HepG2 (cell line): ENCODE results near the gene HOPX. TPM values are rescaled to one million over a fixed set of nuclear protein-coding genes. Genes with fewer than 3 reads are reported as not detected.

ENCODE experiments used
- ATAC-seq: fragments of 200-7000 bp; cut with Tn5 transposase; 3 replicates; pipeline ENCODE4 v1.9.1; 2020; ENCODE audit warnings: mild to moderate bottlenecking, moderate library complexity
- BruUV-seq: library from RNA; stranded (reverse); fragments of 400-500 nt; replicated peaks from 2 replicates; lab custom pipeline; 2021; lab: Mats Ljungman, UMichigan
- CTCF ChIA-PET: fragments of 300-600 bp; formaldehyde crosslinking; extraction: SDS; loops from one replicate; lab custom pipeline; 2021; ENCODE audit warnings: low total read pairs, inconsistent platforms, low intra/inter-chr PET ratio; lab: Yijun Ruan, JAX
- POLR2A ChIA-PET: fragments of 350-600 bp; sonication (Branson Sonifier 250); formaldehyde crosslinking; loops from one replicate; lab custom pipeline; 2020; ENCODE audit warnings: antibody characterized with exemption, inconsistent platforms; lab: Yijun Ruan, JAX
- DNase-seq: peaks from one replicate; pipeline ENCODE4 v3.0.0-alpha.2; 2015; ENCODE audit warnings: low spot score
- FAIRE-seq: peaks from 3 replicates; lab custom pipeline; 2011; peaks lifted over from hg19 to GRCh38; lab: Jason Lieb, UNC
- H2AFZ ChIP-seq: one replicate; pipeline ENCODE4 v1.6.1; 2011; ENCODE audit warnings: low read length, inconsistent platforms
- H3K27ac ChIP-seq: fragments of 300-600 bp; 3 replicates; pipeline ENCODE4 v1.8.0; 2011; ENCODE audit warnings: mixed run types, mild to moderate bottlenecking, mixed read lengths, low read length, inconsistent platforms; ENCODE audit not compliant: insufficient read depth; ENCODE audit errors: extremely low read length
- H3K27me3 ChIP-seq, 2 experiments: fragments of 200-600 bp in 1 of 2; 2 replicates in 1 of 2; 3 replicates in 1 of 2; pipeline versions ENCODE4 v1.6.0 to v1.8.0; 2011; ENCODE audit warnings: low read length in 2 of 2, mild to moderate bottlenecking in 2 of 2, moderate library complexity in 2 of 2, inconsistent platforms in 1 of 2; ENCODE audit not compliant: insufficient read depth in 2 of 2, control insufficient read depth in 1 of 2
- H3K36me3 ChIP-seq, 2 experiments: fragments of 200-600 bp in 1 of 2; replicated peaks in 1 of 2; 2 replicates in 1 of 2; 3 replicates in 1 of 2; pipeline versions ENCODE4 v1.5.1 to v1.8.0; 2011; ENCODE audit warnings: low read length in 2 of 2, inconsistent platforms in 1 of 2; ENCODE audit not compliant: insufficient read depth in 2 of 2, control insufficient read depth in 1 of 2
- H3K4me1 ChIP-seq: 2 replicates; pipeline ENCODE4 v1.5.1; 2012; ENCODE audit warnings: low read length, inconsistent platforms; ENCODE audit not compliant: insufficient read depth
- H3K4me2 ChIP-seq: 2 replicates; pipeline ENCODE4 v1.6.0; 2011; ENCODE audit warnings: low read depth, low read length, inconsistent platforms
- H3K4me3 ChIP-seq, 3 experiments: fragments of 200-600 bp in 1 of 3; sonication (generic), shearing (Covaris generic) in 1 of 3; replicated peaks in 1 of 3; 2 replicates each; pipeline ENCODE4 v1.5.1; 2011 to 2016; ENCODE audit warnings: low read length in 3 of 3, inconsistent platforms in 2 of 3, low read depth in 2 of 3, mild to moderate bottlenecking in 2 of 3, control low read depth in 1 of 3, mixed read lengths in 1 of 3; ENCODE audit not compliant: insufficient read depth in 1 of 3
- H3K79me2 ChIP-seq: one replicate; pipeline ENCODE4 v1.6.1; 2011; ENCODE audit warnings: low read length, inconsistent platforms; ENCODE audit not compliant: insufficient read depth
- H3K9ac ChIP-seq: 2 replicates; pipeline ENCODE4 v1.6.0; 2011; ENCODE audit warnings: mild to moderate bottlenecking, low read depth, low read length, inconsistent platforms; ENCODE audit not compliant: insufficient read depth
- H3K9me3 ChIP-seq: 2 replicates; pipeline ENCODE4 v1.5.1; 2012; ENCODE audit warnings: mild to moderate bottlenecking, low read length
- H4K20me1 ChIP-seq: 2 replicates; pipeline ENCODE4 v1.6.0; 2011; ENCODE audit warnings: inconsistent platforms, mild to moderate bottlenecking, low read length, moderate library complexity; ENCODE audit not compliant: insufficient read depth
- AGO1 ChIP-seq: fragments of 200-400 bp; formaldehyde crosslinking; IDR thresholded peaks from 2 replicates; pipeline ENCODE4 v1.6.1; 2017; ENCODE audit warnings: mild to moderate bottlenecking, low read depth, low read length, moderate library complexity; ENCODE audit not compliant: poor library complexity, severe bottlenecking
- CENPX ChIP-seq: sonication (generic); formaldehyde crosslinking; IDR thresholded peaks from 2 replicates; pipeline ENCODE4 v1.9.0; 2021; ENCODE audit warnings: mild to moderate bottlenecking, missing genetic modification reagents, moderate library complexity
- POGZ ChIP-seq: sonication (generic); formaldehyde crosslinking; IDR thresholded peaks from 2 replicates; pipeline ENCODE4 v1.4.0; 2020; ENCODE audit warnings: mild to moderate bottlenecking, missing genetic modification reagents
- SIX4 ChIP-seq: sonication (generic); formaldehyde crosslinking; IDR thresholded peaks from 2 replicates; pipeline ENCODE4 v1.4.0; 2020; ENCODE audit warnings: missing genetic modification reagents
- ZNF292 ChIP-seq: sonication (generic); formaldehyde crosslinking; IDR thresholded peaks from 2 replicates; pipeline ENCODE4 v1.8.1; 2022; ENCODE audit warnings: mild to moderate bottlenecking, low read depth, missing genetic modification reagents, borderline replicate concordance
- ZNF564 ChIP-seq: sonication (generic); formaldehyde crosslinking; IDR thresholded peaks from 2 replicates; pipeline ENCODE4 v1.8.1; 2023; ENCODE audit warnings: mild to moderate bottlenecking, missing genetic modification reagents
- ZNF883 ChIP-seq: sonication (generic); formaldehyde crosslinking; IDR thresholded peaks from 2 replicates; pipeline ENCODE4 v1.5.1; 2020; ENCODE audit warnings: mild to moderate bottlenecking, missing genetic modification reagents; ENCODE audit errors: not compliant biosample characterization
- WGBS: methylation state at CpG from one replicate; pipeline ENCODE4 v1.1.6; 2017; ENCODE audit warnings: low lambda C conversion rate; 5-methylcytosine and 5-hydroxymethylcytosine counted together
- in situ Hi-C: cut with HindIII; loops from 2 replicates; pipeline ENCODE4 v1.10.0; 2017; ENCODE audit warnings: low pct_unique_long_range_greater_than_20kb; ENCODE audit not compliant: extremely low pct_ligation_motif_present
- intact Hi-C: fragments of 100-400 bp; cut with micrococcal nuclease; formaldehyde crosslinking; loops from one replicate; pipeline ENCODE4 v1.10.0; 2022; ENCODE audit not compliant: unreplicated experiment
- polyA plus RNA-seq, 8 experiments: library from polyadenylated mRNA; depleted of rRNA in 3 of 8; stranded (reverse) in 7 of 8; unstranded in 1 of 8; fragments of >200 nt; fragmentation: Illumina TruSeq in 4 of 8; extraction: Trizol in 4 of 8; gene quantifications; 2 replicates each; pipeline versions ENCODE4 v1.2.1 to v1.2.3, GENCODE V29; 2011 to 2016; ENCODE audit warnings: low read depth in 4 of 8, missing spikeins in 1 of 8, mixed read lengths in 1 of 8; ENCODE audit not compliant: insufficient read depth in 1 of 8
- total RNA-seq, 5 experiments: library from RNA; depleted of rRNA; stranded (reverse); fragments of >200 nt; fragmentation: Illumina TruSeq; extraction: Trizol; gene quantifications; 2 replicates each; pipeline ENCODE4 v1.2.3, GENCODE V29; 2016; ENCODE audit warnings: low read depth in 1 of 5
- TF ChIP-seq, protein P1 (sequence below): sonication (generic); formaldehyde crosslinking; IDR thresholded peaks from 2 replicates; pipeline ENCODE4 v1.4.0; 2020; ENCODE audit warnings: missing genetic modification reagents
- TF ChIP-seq, protein P2 (sequence below): IDR thresholded peaks from 2 replicates; pipeline ENCODE4 v1.6.1; 2012; ENCODE audit warnings: low read depth, low read length, improper control_type of control experiment
- TF ChIP-seq, protein P3 (sequence below): IDR thresholded peaks from 2 replicates; pipeline ENCODE4 v1.4.0; 2020; ENCODE audit warnings: mild to moderate bottlenecking, missing genetic modification reagents

The HOPX gene
- total and polyA plus RNA-seq, 2 of the 13 experiments (the other 11 are each of a cell fraction or from before 2014, with no cell fraction given) = not detected

DNA sequence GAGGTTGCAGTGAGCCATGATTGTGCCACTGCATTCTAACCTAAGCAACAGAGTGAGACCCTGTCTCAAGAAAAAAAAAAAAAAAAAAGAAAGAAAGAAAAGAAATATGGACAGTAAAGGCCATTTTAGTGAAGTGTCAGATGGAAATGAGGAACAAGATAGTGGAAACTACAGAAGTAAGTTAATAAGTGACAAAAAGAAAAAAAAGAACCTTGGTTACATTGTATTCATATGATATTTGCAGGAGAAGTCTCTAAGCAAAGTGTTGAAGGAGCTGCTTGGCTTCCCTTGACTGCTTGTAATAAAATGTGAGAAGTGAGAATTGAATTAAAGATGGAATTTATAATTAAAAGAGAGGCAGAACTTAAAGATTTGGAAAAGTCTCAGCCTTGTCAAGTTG lies 73.2 kb downstream of the HOPX start:
- intact Hi-C loops = no loop called here
- DNase-seq (no peak), ATAC-seq (no peak), FAIRE-seq (no peak)
- no peak overlapping the region for H2AFZ ChIP-seq
- no peaks in the 10 kb centered on the region for H3K4me1 ChIP-seq
- BruUV-seq = no TSS peak
- H3K27ac ChIP-seq = no peak overlapping the region
- no peaks in the 10 kb centered on the region for H3K36me3 ChIP-seq
- H3K79me2 ChIP-seq = no peaks in the 10 kb centered on the region
- POLR2A ChIA-PET = no interaction called here
- no peak overlapping the region for H3K4me2 ChIP-seq
- H3K4me3 ChIP-seq = no peak overlapping the region
- no peak overlapping the region for H3K9ac ChIP-seq
- no peaks in the 10 kb centered on the region; a peak in 1 of 5 replicates for H3K27me3 ChIP-seq
- in situ Hi-C loops = no loop called here
- no peaks in the 10 kb centered on the region for H4K20me1 ChIP-seq
- TF ChIP-seq AGO1 (no peak), ZNF883 (CRISPR knock-in tag) (no peak)
- TF ChIP-seq, all 625 proteins: peak for 0
- CTCF ChIA-PET = no interaction called here
- H3K9me3 ChIP-seq = no peaks in the 10 kb centered on the region

DNA sequence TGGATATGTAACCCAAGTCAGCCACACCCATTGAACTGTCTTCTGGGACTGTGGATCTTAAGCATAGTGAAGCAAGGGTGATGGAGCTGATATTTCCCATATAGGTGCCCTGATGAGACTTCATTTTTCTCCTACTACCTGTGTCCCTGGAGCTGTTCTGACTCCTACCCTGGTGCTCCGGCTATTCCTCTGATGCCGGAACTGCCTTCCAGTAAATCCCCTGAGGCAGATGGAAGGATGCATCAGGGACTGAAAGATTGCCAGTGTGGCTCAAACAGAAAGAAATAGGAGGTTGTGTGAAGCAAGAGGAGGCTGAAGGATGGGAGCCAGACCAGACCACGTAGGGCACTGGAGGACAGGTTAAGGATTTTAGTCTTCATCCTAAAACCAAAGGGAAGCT lies 74.7 kb downstream of the HOPX start:
- no peak overlapping the region for H3K27ac ChIP-seq
- H2AFZ ChIP-seq = no peak overlapping the region
- no peaks in the 10 kb centered on the region for H3K9me3 ChIP-seq
- H3K27me3 ChIP-seq = no peaks in the 10 kb centered on the region
- POLR2A ChIA-PET = no interaction called here
- ATAC-seq = no peak
- intact Hi-C loops = no loop called here
- FAIRE-seq = no peak
- in situ Hi-C loops = no loop called here
- H3K4me2 ChIP-seq = no peak overlapping the region
- no peaks in the 10 kb centered on the region for H3K36me3 ChIP-seq
- CTCF ChIA-PET = no interaction called here
- DNase-seq = no peak
- no peak overlapping the region for H3K4me3 ChIP-seq
- H3K79me2 ChIP-seq = no peaks in the 10 kb centered on the region
- WGBS = 12% methylated on average over 3 of the region's 3 CpGs
- H3K9ac ChIP-seq = no peak overlapping the region
- no peaks in the 10 kb centered on the region for H4K20me1 ChIP-seq
- no TSS peak for BruUV-seq
- H3K4me1 ChIP-seq = no peaks in the 10 kb centered on the region
- no peak for TF ChIP-seq ZNF564 (CRISPR knock-in tag)
- TF ChIP-seq CENPX (CRISPR knock-in tag) = no peak
- TF ChIP-seq, protein P1, sequence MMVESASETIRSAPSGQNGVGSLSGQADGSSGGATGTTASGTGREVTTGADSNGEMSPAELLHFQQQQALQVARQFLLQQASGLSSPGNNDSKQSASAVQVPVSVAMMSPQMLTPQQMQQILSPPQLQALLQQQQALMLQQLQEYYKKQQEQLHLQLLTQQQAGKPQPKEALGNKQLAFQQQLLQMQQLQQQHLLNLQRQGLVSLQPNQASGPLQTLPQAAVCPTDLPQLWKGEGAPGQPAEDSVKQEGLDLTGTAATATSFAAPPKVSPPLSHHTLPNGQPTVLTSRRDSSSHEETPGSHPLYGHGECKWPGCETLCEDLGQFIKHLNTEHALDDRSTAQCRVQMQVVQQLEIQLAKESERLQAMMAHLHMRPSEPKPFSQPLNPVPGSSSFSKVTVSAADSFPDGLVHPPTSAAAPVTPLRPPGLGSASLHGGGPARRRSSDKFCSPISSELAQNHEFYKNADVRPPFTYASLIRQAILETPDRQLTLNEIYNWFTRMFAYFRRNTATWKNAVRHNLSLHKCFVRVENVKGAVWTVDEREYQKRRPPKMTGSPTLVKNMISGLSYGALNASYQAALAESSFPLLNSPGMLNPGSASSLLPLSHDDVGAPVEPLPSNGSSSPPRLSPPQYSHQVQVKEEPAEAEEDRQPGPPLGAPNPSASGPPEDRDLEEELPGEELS (CRISPR knock-in tag) = no peak
- TF ChIP-seq, protein P2, sequence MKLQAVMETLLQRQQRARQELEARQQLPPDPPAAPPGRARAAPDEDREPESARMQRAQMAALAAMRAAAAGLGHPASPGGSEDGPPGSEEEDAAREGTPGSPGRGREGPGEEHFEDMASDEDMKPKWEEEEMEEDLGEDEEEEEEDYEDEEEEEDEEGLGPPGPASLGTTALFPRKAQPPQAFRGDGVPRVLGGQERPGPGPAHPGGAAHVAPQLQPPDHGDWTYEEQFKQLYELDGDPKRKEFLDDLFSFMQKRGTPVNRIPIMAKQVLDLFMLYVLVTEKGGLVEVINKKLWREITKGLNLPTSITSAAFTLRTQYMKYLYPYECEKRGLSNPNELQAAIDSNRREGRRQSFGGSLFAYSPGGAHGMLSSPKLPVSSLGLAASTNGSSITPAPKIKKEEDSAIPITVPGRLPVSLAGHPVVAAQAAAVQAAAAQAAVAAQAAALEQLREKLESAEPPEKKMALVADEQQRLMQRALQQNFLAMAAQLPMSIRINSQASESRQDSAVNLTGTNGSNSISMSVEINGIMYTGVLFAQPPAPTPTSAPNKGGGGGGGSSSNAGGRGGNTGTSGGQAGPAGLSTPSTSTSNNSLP = no peak
- TF ChIP-seq SIX4 (CRISPR knock-in tag) = no peak
- no peak for TF ChIP-seq POGZ
- TF ChIP-seq, protein P3, sequence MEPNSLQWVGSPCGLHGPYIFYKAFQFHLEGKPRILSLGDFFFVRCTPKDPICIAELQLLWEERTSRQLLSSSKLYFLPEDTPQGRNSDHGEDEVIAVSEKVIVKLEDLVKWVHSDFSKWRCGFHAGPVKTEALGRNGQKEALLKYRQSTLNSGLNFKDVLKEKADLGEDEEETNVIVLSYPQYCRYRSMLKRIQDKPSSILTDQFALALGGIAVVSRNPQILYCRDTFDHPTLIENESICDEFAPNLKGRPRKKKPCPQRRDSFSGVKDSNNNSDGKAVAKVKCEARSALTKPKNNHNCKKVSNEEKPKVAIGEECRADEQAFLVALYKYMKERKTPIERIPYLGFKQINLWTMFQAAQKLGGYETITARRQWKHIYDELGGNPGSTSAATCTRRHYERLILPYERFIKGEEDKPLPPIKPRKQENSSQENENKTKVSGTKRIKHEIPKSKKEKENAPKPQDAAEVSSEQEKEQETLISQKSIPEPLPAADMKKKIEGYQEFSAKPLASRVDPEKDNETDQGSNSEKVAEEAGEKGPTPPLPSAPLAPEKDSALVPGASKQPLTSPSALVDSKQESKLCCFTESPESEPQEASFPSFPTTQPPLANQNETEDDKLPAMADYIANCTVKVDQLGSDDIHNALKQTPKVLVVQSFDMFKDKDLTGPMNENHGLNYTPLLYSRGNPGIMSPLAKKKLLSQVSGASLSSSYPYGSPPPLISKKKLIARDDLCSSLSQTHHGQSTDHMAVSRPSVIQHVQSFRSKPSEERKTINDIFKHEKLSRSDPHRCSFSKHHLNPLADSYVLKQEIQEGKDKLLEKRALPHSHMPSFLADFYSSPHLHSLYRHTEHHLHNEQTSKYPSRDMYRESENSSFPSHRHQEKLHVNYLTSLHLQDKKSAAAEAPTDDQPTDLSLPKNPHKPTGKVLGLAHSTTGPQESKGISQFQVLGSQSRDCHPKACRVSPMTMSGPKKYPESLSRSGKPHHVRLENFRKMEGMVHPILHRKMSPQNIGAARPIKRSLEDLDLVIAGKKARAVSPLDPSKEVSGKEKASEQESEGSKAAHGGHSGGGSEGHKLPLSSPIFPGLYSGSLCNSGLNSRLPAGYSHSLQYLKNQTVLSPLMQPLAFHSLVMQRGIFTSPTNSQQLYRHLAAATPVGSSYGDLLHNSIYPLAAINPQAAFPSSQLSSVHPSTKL (CRISPR knock-in tag) = no peak
- no peak for TF ChIP-seq ZNF292
